Liver (tissue), 9 donors: Measurements from ENCODE around the gene PNMA6E. TPM values are rescaled to one million over a fixed set of nuclear protein-coding genes. Genes with fewer than 3 reads are reported as not detected.

Experiments used
- DNase-seq: peaks from one replicate; pipeline ENCODE4 v3.0.0-alpha.2; 2017; ENCODE audit warnings: low spot score
- H3K27ac ChIP-seq, 2 donors: one replicate each; pipeline ENCODE4 v1.7.0; 2013; ENCODE audit warnings: inconsistent platforms in 2 of 2, low read length in 2 of 2, control low read depth in 1 of 2, low read depth in 1 of 2, mild to moderate bottlenecking in 1 of 2
- H3K27me3 ChIP-seq, 4 donors: one replicate each; pipeline versions ENCODE4 v1.6.1 to v1.7.0; 2013; ENCODE audit warnings: low read length in 3 of 4, inconsistent platforms in 1 of 4, mild to moderate bottlenecking in 1 of 4, moderate library complexity in 1 of 4; ENCODE audit not compliant: control insufficient read depth in 4 of 4, insufficient read depth in 4 of 4
- H3K36me3 ChIP-seq, 4 donors: one replicate each; pipeline versions ENCODE4 v1.6.1 to v1.7.0; 2013; ENCODE audit warnings: low read length in 3 of 4, mild to moderate bottlenecking in 3 of 4, low read depth in 1 of 4, moderate library complexity in 1 of 4; ENCODE audit not compliant: control insufficient read depth in 4 of 4, insufficient read depth in 3 of 4
- H3K4me1 ChIP-seq, 4 donors: one replicate each; pipeline versions ENCODE4 v1.6.1 to v1.7.0; 2013; ENCODE audit warnings: low read length in 3 of 4, mild to moderate bottlenecking in 3 of 4, moderate library complexity in 1 of 4; ENCODE audit not compliant: control insufficient read depth in 4 of 4, insufficient read depth in 4 of 4
- H3K4me3 ChIP-seq, 3 donors: one replicate each; pipeline versions ENCODE4 v1.6.1 to v1.7.0; 2013; ENCODE audit warnings: low read length in 3 of 3, control low read depth in 1 of 3, low read depth in 1 of 3, mild to moderate bottlenecking in 1 of 3
- H3K9ac ChIP-seq, 2 donors: one replicate each; pipeline ENCODE4 v1.7.0; 2013; ENCODE audit warnings: low read length in 2 of 2, mild to moderate bottlenecking in 2 of 2, moderate library complexity in 2 of 2, control low read depth in 1 of 2, low read depth in 1 of 2
- H3K9me3 ChIP-seq, 4 donors: one replicate each; pipeline versions ENCODE4 v1.6.1 to v1.7.0; 2013; ENCODE audit warnings: low read length in 3 of 4; ENCODE audit not compliant: control insufficient read depth in 4 of 4
- CTCF ChIP-seq: fragments of 150-350 bp; IDR thresholded peaks from 2 replicates; pipeline ENCODE4 v1.5.1; 2017; ENCODE audit warnings: improper control_type of control experiment, low read depth, low read length; ENCODE audit not compliant: missing input control
- EGR1 ChIP-seq, 2 donors: IDR thresholded peaks; 2 replicates each; pipeline ENCODE4 v1.6.1; 2016 to 2018; ENCODE audit warnings: antibody characterized with exemption in 2 of 2, low read depth in 2 of 2
- FOXA1 ChIP-seq: IDR thresholded peaks from 2 replicates; pipeline ENCODE4 v1.6.1; 2016; ENCODE audit warnings: antibody characterized with exemption
- FOXA2 ChIP-seq: IDR thresholded peaks from 2 replicates; pipeline ENCODE4 v1.6.1; 2016; ENCODE audit warnings: antibody characterized with exemption
- GABPA ChIP-seq, 2 donors: IDR thresholded peaks in 1 of 2; conservative IDR thresholded peaks in 1 of 2; 2 replicates each; pipeline ENCODE4 v1.6.1; 2016; ENCODE audit warnings: antibody characterized with exemption in 2 of 2, mild to moderate bottlenecking in 1 of 2, moderate library complexity in 1 of 2
- HNF4A ChIP-seq, 2 donors: conservative IDR thresholded peaks; 2 replicates each; pipeline ENCODE4 v1.6.1; 2016; ENCODE audit warnings: antibody characterized with exemption in 2 of 2, mild to moderate bottlenecking in 2 of 2
- HNF4G ChIP-seq: IDR thresholded peaks from 2 replicates; pipeline ENCODE4 v1.6.1; 2016; ENCODE audit warnings: antibody characterized with exemption
- JUND ChIP-seq, 2 donors: IDR thresholded peaks; 2 replicates each; pipeline ENCODE4 v1.6.1; 2016; ENCODE audit warnings: antibody characterized with exemption in 2 of 2
- MAX ChIP-seq: IDR thresholded peaks from 2 replicates; pipeline ENCODE4 v1.6.1; 2016; ENCODE audit warnings: antibody characterized with exemption
- NR2F2 ChIP-seq: IDR thresholded peaks from 2 replicates; pipeline ENCODE4 v1.6.1; 2016; ENCODE audit warnings: antibody characterized with exemption
- RAD21 ChIP-seq, 2 donors: IDR thresholded peaks; 2 replicates each; pipeline ENCODE4 v1.6.1; 2016; ENCODE audit warnings: antibody characterized with exemption in 2 of 2, mild to moderate bottlenecking in 2 of 2
- REST ChIP-seq: IDR thresholded peaks from 2 replicates; pipeline ENCODE4 v1.6.1; 2016; ENCODE audit warnings: antibody characterized with exemption, mild to moderate bottlenecking
- RXRA ChIP-seq, 2 donors: IDR thresholded peaks; 2 replicates each; pipeline ENCODE4 v1.6.1; 2017 to 2018; ENCODE audit warnings: antibody characterized with exemption in 2 of 2, mild to moderate bottlenecking in 1 of 2
- SP1 ChIP-seq: IDR thresholded peaks from 2 replicates; pipeline ENCODE4 v1.6.1; 2018; ENCODE audit warnings: antibody characterized with exemption, mild to moderate bottlenecking
- TAF1 ChIP-seq: conservative IDR thresholded peaks from 2 replicates; pipeline ENCODE4 v1.6.1; 2016; ENCODE audit warnings: antibody characterized with exemption, mild to moderate bottlenecking
- YY1 ChIP-seq: IDR thresholded peaks from 2 replicates; pipeline ENCODE4 v1.6.1; 2016; ENCODE audit warnings: antibody characterized with exemption, mild to moderate bottlenecking
- ZBTB33 ChIP-seq: IDR thresholded peaks from 2 replicates; pipeline ENCODE4 v1.6.1; 2016; ENCODE audit warnings: antibody characterized with exemption
- WGBS: extraction: QIAGEN DNeasy Blood & Tissue Kit; methylation state at CpG from one replicate; pipeline ENCODE4 v1.1.7; 2013; 5-methylcytosine and 5-hydroxymethylcytosine counted together
- polyA plus RNA-seq, 2 donors: library from polyadenylated mRNA; stranded (reverse) in 1 of 2; unstranded in 1 of 2; fragments of 200-250 nt in 1 of 2; fragments of >200 nt in 1 of 2; fragmentation: Nextera tagmentation in 1 of 2; extraction: Ambion mirVana in 1 of 2; gene quantifications; one replicate each; pipeline versions ENCODE4 v1.2.1 to v1.2.3, GENCODE V29; 2013 to 2015
- total RNA-seq, 2 donors: library from RNA; depleted of rRNA; stranded (reverse); fragments of >200 nt; gene quantifications; one replicate each; pipeline ENCODE4 v1.2.3, GENCODE V29; 2014
- TF ChIP-seq, protein P1 (sequence below): IDR thresholded peaks from 2 replicates; pipeline ENCODE4 v1.6.1; 2016; ENCODE audit warnings: antibody characterized with exemption
- donor health status: healthy.
- donor health status: healthy.
- donor health status: healthy.
- donor health status: healthy.
- donor health status: healthy.

PNMA6E gene
- total and polyA plus RNA-seq, 4 donors: not detected

GRCh38 chrX:153411255-153411987 is 10.3 kb upstream of the PNMA6E start, which contains the start of gene ZFP92:
TSS of gene ZFP92 (plus strand) at chrX:153411472. CDS start at chrX:153418323, 6,851 bp downstream.
- WGBS: 8% methylated on average over 74 of the region's 75 CpGs
- Histone ChIP-seq H3K36me3 (no peaks in the 10 kb centered on the region), H3K4me3 (peak within 1 kb of the TSS in 1 of 3 donors; percentile 48), H3K9me3 (no peaks in the 10 kb centered on the region), H3K4me1 (peaks cover 4 to 19% (median 10%) of the 10 kb centered on the region in 4 donors), H3K27ac (no peak within 1 kb of the TSS), H3K27me3 (no peaks in the 10 kb centered on the region), H3K9ac (no peak within 1 kb of the TSS)
- no peak for TF ChIP-seq YY1
- TF ChIP-seq TAF1: no peak
- TF ChIP-seq SP1: no peak
- TF ChIP-seq REST: no peak
- TF ChIP-seq, protein P1, sequence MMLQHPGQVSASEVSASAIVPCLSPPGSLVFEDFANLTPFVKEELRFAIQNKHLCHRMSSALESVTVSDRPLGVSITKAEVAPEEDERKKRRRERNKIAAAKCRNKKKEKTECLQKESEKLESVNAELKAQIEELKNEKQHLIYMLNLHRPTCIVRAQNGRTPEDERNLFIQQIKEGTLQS: no peak
- TF ChIP-seq NR2F2: no peak
- no peak for TF ChIP-seq HNF4A (conservative IDR thresholded peaks at IDR 0.05)
- TF ChIP-seq ZBTB33: no peak
- TF ChIP-seq MAX: no peak
- TF ChIP-seq CTCF: no peak
- no peak for TF ChIP-seq HNF4G
- no peak for TF ChIP-seq GABPA (IDR thresholded peaks at IDR 0.05 in 1 of 2, conservative IDR thresholded peaks at IDR 0.05 in 1 of 2)
- no peak for TF ChIP-seq JUND (IDR thresholded peaks at IDR 0.05)
- no peak for TF ChIP-seq RXRA (IDR thresholded peaks at IDR 0.05)
- no peak for TF ChIP-seq EGR1 (IDR thresholded peaks at IDR 0.05; ENCODE audit: low read depth in 2 of 2)
- no peak for TF ChIP-seq FOXA1
- no peak for TF ChIP-seq FOXA2
- TF ChIP-seq RAD21 (IDR thresholded peaks at IDR 0.05): no peak
- no peak for DNase-seq
